ENCODE measurements around the gene IGIP.

The IGIP gene

DNA sequence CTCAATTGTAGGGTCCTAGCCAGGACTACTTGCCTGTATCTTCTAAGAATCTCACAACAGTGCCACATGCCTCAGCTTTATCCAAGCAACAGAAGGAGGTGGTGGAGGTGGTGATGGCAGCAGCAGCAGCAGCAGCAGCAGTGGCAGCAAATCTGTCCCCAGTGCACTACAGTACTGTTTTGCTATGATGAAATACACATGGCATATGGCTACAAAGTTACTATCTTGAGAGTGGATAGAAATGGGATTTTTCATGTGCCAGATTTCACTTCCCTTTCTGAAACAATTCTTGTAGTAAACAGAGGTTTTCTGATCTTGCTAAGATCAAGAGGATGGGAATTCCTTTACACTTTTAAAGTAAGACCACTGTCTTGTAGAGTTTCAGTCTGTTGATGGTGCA is 41.2 kb downstream of the IGIP start:
- DNase-seq = no peak

DNA sequence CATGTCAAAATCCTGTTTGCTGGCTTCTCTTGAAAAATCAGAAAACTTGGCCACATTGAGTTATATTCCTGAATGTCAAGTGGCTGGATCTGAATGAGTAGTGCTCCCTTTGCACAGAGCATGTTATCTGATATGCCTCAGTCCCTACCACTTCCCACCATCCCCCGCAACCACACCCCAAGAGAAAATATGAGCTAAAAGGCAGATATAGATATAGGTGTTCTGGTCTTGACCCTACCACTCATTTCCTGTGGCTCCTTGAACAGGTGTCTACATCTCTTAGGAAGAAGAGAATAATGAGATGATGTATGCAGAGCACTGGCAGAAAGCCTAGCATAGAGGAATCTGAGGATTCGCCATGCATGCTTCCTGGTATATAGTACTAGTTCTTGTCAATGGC is 42.6 kb downstream of the IGIP start:
- DNase-seq = no peak

DNA sequence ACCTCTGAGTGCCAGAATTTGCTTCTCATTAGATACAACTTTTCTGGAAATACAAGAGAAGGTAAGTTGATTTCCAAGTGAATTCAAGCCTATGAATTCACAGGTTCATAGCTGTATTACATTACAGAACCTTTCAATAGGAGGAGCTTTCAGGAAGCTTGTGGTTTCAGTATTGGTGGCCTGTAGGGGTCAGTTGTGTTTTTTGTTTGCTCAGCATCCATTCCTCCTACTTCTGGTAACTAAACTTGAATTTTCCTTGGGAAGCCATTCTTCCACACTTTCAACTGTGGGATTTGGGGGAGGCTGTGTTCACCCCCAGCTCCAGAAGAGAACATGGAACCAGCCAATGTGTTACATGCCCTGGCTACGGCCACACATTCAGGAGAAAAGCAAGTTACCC is 43.7 kb downstream of the IGIP start:
- no peak for DNase-seq

DNA sequence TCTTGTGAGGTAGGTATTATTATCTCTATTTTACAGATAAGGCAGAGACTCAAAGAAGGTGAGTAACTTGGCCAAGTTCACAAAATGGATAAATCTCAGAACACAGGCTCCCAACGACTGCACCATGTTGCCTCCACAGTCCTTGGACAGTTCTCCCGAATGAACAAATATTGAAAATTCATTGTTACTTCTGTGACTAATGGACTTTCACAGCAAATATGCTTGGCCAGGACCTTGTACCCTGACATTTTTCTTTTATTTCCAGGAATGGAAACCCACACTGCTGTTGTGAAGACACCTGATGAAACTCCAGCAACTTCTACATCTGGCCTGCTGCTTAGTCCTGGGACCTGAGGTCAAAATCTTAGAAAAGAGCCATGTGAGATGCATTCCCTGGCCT is 46.7 kb downstream of the IGIP start:
- DNase-seq = no peak

DNA sequence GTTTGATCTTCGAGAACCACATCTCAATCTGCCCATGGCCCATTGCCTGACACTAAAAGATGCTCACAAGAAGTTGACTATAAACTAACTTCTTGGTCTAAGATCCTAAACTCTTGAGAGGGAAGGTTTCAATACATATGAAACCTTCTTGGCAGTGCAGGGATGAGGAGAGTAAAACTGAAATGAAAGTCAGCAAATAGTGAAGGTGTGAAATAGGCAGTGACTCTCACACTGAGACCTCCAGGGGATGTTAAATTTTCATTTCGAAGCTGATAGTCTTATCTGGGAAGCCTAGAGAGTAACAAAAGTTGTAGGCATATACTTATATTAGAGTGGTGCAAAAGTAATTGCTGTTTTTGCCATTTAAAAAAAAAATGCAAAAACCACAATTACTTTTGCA is 48.3 kb downstream of the IGIP start:
- DNase-seq = no peak

DNA sequence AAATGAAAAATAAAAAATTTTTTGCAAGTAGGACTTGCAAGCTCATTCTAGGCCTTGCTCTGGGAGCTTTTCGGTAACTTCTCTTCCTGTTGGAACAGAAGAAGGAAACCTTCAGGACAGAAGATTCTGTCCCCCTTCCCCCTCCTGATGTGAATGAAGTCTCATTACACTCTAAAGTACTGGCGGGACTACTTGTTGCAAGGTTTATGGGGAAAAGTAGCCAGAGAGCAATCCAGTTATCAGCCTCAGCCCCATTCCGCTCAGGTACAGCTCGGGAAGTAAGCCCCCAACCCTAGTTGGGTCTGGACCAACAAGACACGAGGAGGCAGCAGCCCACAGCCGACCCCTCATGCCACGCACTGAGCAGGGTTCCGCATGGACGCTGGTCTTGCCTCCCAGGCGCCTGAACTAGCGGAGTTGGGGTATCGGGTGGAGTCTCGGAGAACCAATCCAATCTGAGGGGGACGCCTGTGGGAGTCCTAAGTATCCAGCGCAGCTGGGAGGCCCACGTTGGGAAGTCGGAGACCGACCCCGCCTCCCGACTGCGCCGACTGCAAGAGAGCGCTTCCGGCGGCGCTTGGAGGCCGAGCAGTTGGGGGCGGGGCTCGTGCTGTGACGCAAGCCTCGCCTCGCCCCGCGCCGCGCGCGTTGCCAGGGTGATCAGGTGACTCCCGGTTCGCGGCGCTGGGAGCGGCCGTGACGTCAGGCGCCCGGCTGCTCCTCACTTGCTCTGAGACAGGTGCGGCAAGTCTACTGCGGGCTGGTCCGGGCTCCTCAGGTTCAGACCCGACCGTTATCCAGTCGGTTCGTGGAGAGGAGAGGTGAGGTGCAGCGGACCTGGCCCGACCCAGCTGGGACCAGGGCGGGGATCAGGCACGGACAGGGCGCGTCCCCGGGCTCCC is 49.0 kb downstream of the IGIP start, which contains the start of gene CYSTM1:
CYSTM1 (plus strand) TSS at position 724 of the 902 bp plus-strand sequence. CDS start 19,278 bp downstream, outside the sequence.
- DNase-seq = peak; percentile 23 to 78

DNA sequence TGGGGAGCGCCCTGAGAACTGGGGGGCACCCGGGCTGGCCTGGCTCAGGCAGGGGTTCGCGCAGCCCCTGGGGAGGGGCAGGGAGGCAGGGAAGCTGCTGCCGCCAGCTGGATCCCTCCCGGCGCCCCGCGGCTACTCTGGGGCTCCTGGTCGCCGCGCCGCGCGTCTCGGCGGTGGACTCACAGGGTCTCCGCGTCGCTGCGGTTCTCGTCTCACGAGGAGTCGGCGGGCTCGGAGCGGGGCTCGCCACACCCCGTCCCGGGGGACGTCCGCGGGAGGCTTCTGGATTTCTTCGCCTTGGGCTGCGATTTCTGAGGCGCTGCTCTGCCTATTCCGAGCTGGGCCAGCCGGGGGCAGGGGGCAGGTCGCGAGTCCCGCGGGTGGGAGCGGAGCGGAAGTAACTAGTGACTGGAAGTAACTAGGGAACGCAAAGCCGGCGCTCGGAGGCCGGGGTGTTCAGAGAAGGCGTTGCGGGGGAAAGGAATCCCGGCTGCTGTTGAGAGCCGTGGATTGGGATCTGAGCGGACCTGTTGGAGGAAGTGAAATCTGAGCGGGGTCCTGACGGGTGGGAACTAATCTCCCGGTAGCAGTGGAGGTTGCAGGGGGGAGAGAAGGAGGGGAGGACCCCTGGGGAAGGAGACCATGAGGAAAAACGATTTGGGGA is 49.8 kb downstream of the IGIP start:
- DNase-seq = peak; percentile 33 to 62

DNA sequence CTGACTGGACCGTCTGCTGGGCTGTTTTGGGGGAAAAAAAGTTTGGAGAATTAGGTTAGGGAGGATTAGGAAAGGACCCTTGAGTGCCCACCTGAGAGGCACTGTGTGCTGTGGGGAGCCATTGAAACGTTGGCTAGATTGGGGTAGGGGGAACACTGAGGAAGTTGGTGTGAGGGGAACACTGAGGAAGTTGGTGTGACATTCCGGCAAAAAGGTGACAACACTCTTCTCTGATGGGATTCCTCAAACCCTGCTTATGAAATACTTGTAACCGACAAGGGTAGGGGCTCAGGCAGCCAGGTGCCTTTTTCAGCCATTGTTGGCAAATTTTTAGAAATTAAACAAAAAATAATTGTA is 50.3 kb downstream of the IGIP start:
- no peak for DNase-seq

DNA sequence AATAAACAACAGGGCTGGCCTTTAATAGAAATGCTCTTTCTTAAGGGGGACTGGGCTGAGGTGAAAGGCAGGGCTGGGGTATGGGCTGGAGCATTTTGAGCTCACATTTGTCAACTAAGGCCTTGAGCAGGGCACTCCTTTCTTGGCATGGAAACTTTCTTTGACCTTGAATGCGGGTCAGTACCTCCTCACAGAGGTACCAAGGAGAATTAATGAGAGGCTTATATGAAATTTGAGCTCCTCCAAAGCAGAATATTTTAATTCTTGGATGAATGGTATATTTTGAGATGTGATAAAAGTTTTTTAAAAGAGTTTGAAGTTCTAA is 52.3 kb downstream of the IGIP start:
- DNase-seq = no peak

DNA sequence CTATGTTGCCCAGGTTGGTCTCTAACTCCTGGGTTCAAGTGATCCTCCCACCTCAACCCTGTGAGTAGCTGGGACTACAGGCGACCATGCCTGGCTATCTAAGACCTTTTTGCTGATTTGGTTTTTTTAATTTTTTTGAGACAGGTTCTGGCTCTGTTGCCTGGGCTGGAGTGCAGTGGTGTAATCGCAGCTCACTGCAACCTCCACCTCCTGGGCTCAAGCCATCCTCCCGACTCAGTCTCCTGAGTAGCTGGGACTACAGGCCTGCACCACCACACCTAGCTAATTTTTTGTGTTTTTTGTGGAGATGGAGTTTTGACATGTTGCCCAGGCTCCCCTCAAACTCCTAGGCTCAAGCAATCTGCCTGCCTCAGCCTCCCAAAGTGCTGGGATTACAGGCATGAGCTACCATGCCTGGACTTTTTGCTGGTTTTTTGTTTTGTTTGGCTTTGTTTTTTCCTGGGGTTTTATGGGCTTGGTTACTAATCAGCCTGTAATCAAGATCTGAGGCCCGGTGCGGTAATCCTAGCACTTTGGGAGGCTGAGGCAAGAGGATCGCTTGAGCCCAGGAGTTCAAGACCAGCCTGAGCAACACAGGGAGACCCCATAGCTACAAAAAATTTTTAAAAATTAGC is 52.9 kb downstream of the IGIP start:
- no peak for DNase-seq
